Measurements from ENCODE around the gene SCAMP5. TPM values are rescaled to one million over a fixed set of nuclear protein-coding genes. Genes with fewer than 3 reads are reported as not detected.

SCAMP5 gene
- total RNA-seq, 4 donors from 2014 or later, result 5.0 to 78.1 (median 53.4) TPM

DNA sequence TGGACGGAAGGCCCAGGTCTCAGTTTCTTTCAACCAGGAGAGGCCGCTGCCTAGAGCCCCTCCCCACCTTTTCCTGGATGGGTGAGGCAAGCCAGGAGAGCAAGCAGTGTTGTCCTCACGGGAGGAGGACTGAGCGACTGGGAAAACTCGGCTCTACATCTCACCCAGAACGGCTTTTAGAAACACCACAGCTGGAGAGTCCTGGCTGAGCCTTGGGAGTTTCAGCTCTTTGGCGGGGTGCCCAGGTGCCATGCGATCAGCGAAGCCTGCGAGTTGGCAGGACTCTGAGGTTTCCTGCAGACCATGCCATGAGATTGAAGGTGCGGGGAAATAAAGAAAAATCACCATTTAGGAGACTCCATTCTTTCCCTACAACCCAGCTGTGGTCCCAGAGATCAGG is 54.0 kb downstream of the SCAMP5 start:
- Histone ChIP-seq H3K4me3 (no peak overlapping the region), H3K9me3 (no peaks in the 10 kb centered on the region), H3K36me3 (no peaks in the 10 kb centered on the region), H3K27ac (no peak overlapping the region), H3K4me1 (peaks cover 0 to 53% (median 18%) of the 10 kb centered on the region in 4 donors), H3K27me3 (no peaks in the 10 kb centered on the region)
- DNase-seq, result peak in 1 of 3 donors; percentile 52
- no peak for TF ChIP-seq POLR2A (IDR thresholded peaks at IDR 0.05)
- TF ChIP-seq, protein P1, sequence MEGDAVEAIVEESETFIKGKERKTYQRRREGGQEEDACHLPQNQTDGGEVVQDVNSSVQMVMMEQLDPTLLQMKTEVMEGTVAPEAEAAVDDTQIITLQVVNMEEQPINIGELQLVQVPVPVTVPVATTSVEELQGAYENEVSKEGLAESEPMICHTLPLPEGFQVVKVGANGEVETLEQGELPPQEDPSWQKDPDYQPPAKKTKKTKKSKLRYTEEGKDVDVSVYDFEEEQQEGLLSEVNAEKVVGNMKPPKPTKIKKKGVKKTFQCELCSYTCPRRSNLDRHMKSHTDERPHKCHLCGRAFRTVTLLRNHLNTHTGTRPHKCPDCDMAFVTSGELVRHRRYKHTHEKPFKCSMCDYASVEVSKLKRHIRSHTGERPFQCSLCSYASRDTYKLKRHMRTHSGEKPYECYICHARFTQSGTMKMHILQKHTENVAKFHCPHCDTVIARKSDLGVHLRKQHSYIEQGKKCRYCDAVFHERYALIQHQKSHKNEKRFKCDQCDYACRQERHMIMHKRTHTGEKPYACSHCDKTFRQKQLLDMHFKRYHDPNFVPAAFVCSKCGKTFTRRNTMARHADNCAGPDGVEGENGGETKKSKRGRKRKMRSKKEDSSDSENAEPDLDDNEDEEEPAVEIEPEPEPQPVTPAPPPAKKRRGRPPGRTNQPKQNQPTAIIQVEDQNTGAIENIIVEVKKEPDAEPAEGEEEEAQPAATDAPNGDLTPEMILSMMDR (IDR thresholded peaks at IDR 0.05), result no peak

- H3K36me3 ChIP-seq, result no peaks in the 10 kb centered on the region
- peaks cover 0 to 45% (median 15%) of the 10 kb centered on the region in 4 donors for H3K4me1 ChIP-seq
These were observed 54.9 kb downstream of the SCAMP5 start for GRCh38 chr15:75050283-75050682.

DNA sequence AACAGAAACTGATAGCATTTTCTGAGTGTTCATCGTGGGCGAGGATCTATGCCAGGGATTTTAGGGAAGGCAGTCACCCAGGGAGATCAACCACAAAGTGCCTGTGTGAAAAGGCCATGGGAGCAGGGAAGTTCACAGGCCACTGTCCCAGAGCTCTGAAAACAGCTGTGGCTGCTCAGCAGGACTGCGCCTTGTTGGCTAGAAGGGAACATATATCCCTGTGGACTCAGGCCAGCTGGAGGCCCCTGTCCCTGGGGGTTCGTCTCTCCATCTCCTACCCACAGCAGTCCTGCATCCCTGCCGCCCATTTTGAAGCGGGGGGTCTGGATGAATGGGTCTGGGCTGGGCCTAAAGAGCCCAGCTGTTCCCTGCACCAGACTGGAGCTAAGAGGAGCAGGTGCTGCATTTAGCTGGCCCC is 55.8 kb downstream of the SCAMP5 start:
- Histone ChIP-seq H3K27me3 (no peaks in the 10 kb centered on the region), H3K4me1 (peaks cover 0 to 38% (median 15%) of the 10 kb centered on the region in 4 donors), H3K36me3 (no peaks in the 10 kb centered on the region), H3K9me3 (no peaks in the 10 kb centered on the region), H3K4me3 (no peak overlapping the region), H3K27ac (no peak overlapping the region)
- no peak for TF ChIP-seq POLR2A (IDR thresholded peaks at IDR 0.05)
- TF ChIP-seq, protein P1 (IDR thresholded peaks at IDR 0.05), result no peak
- peak in 1 of 3 donors; percentile 26 for DNase-seq

More at GRCh38 chr15:75050283-75050682, 54.9 kb downstream of the SCAMP5 start:
- no peak for DNase-seq
- Histone ChIP-seq H3K9me3 (no peaks in the 10 kb centered on the region), H3K27me3 (no peaks in the 10 kb centered on the region), H3K27ac (no peak overlapping the region), H3K4me3 (no peak overlapping the region)
- TF ChIP-seq, protein P1 (IDR thresholded peaks at IDR 0.05), result no peak
- TF ChIP-seq POLR2A (IDR thresholded peaks at IDR 0.05), result no peak

GRCh38 chr15:75051711-75052110 is 56.3 kb downstream of the SCAMP5 start:
- TF ChIP-seq POLR2A (IDR thresholded peaks at IDR 0.05), result no peak
- TF ChIP-seq, protein P1 (IDR thresholded peaks at IDR 0.05), result no peak
- no peak overlapping the region for H3K27ac ChIP-seq
- H3K4me3 ChIP-seq, result no peak overlapping the region
- no peaks in the 10 kb centered on the region for H3K9me3 ChIP-seq
- H3K36me3 ChIP-seq, result no peaks in the 10 kb centered on the region
- peak in 1 of 3 donors; percentile 39 for DNase-seq
- no peaks in the 10 kb centered on the region for H3K27me3 ChIP-seq
- H3K4me1 ChIP-seq, result peaks cover 0 to 33% (median 11%) of the 10 kb centered on the region in 4 donors

DNA sequence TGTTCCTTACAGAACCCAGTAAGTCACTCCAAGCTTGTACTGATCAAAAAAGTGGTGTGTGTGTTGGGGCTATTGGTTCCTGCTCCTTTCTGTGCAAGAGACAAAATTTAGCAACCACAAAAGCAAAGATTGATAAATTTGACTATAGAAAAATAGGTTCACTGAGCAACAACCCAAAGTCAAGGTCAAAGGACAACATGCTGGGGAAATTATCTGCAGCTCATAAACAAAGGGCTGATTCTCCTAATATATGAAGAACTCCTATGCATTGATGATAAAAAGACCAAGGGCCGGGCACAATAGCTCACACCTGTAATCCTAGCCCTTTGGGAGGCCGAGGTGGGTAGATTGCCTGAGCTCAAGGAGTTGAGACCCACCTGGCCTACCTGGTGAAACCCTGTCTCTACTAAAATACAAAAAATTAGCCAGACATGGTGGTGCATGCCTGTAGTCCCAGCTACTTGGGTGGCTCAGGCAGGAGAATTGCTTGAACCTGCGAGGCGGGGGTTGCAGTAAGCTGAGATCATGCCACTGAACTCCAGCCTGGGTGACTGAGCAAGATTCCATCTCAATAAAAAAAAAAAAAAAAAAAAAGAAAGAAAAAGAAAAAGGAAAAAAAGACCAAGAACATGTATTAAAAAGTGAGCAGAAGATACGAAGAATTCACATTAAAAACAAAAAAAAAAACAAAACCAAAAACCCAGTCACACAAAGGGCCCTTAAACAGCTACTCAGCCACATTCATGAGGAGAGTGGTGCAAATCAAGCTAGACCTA is 57.8 kb downstream of the SCAMP5 start:
- no peaks in the 10 kb centered on the region for H3K27me3 ChIP-seq
- peaks cover 0 to 19% (median 0%) of the 10 kb centered on the region in 4 donors for H3K4me1 ChIP-seq
- H3K27ac ChIP-seq, result peak overlapping the region in 1 of 4 donors; percentile 68
- no peak overlapping the region for H3K4me3 ChIP-seq
- no peaks in the 10 kb centered on the region for H3K36me3 ChIP-seq
- no peaks in the 10 kb centered on the region for H3K9me3 ChIP-seq
- peak in 1 of 3 donors; percentile 5 for DNase-seq
- TF ChIP-seq POLR2A (IDR thresholded peaks at IDR 0.05), result no peak
- TF ChIP-seq, protein P1 (IDR thresholded peaks at IDR 0.05), result no peak

Measured in Peyer's patch (tissue), 4 donors.